HG02678 (cell line): ENCODE data around the gene TYK2.

Experiments
- ATAC-seq: cut with Tn5 transposase; IDR thresholded peaks from one replicate; pipeline ENCODE4 v1.9.1; 2021; ENCODE audit warnings: mild to moderate bottlenecking, moderate library complexity; ENCODE audit not compliant: unreplicated experiment

The TYK2 gene

GRCh38 chr19:10335352-10335985 lies 44.9 kb downstream of the TYK2 start:
- no peak for ATAC-seq

- ATAC-seq, result no peak
Measured at GRCh38 chr19:10334588-10335351, 45.6 kb downstream of the TYK2 start.

DNA sequence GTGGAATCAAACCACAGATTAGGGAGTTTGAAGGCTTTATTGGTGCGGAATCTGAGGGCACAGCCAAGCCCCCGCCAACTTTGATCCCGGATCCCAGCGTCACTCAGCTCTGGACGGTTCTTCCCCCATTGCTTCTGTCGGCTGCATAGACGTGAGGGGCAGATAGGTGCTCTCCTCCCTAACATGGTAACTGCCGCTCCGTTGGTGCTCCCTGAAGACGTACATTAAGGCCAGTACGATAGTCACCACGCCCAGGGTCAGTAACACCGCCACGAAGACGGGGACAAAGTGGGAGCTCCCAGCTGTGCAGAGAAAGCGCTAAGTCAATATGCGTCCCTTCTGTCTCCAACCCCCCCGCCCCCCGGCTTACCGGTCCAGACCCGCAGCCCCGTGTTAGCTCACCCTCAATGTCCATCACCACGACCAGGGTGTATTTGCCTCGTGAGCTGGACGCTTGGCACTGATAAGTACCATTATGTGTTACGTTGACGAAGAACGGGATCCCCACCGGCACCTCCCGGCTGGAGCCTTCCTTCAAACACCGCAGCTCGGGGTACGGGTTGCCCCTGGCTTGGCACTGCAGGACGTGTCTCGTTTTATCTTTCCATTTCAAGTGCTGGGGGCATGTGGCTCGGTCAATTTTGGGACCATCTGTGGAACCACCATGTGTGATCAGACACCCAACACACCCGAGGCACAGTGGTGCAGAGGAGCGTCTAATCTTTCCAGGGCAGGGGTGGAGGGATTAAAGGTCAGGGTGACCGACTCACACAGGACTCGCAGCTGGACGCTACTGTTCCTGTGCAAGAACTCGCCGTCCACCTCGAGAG lies 46.4 kb downstream of the TYK2 start:
- no peak for ATAC-seq

GRCh38 chr19:10332965-10333757 lies 47.2 kb downstream of the TYK2 start, which contains the start of gene RAVER1:
Gene RAVER1, minus strand, starts transcription at chr19:10333529. Its CDS starts 22 bp downstream, at chr19:10333507.
- ATAC-seq, result peak; percentile 90

DNA sequence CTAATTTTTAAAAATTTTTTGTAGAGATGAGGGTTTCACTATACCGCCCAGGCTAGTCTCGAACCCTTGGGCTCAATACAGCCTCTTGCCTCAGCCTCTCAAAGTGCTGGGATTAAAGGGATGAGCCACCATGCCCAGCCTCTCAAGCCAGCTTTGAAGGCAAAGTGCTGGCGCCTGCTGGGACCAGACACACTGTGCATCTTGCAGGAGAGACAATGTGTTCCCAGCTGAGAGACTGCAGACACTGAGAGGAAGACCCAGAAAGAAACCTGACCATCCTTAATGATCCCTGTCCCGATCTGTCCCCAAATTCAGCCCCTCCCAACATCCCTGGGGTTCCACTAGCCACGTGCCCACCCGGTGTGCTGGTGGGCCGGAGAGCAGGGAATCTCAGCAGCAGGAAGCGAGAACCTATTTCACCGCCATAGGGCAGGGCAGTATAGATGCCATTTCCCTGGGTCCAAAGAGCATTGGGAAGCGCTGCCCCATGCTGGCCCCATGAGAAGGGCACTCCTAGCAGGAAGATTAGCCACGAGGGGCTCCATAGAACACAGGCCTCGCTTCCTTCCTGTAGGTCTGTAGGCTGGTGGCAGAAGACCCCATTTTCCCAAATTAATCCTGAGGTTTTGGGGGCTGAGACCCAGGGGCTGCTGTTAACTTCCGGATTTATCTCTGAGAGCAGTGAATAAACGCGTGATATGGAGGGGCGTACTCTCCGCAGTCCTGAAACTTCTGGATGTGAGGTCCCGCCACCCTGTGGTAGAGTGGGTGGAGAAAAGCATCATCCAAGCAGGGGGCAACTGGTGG lies 48.0 kb downstream of the TYK2 start:
- no peak for ATAC-seq

DNA sequence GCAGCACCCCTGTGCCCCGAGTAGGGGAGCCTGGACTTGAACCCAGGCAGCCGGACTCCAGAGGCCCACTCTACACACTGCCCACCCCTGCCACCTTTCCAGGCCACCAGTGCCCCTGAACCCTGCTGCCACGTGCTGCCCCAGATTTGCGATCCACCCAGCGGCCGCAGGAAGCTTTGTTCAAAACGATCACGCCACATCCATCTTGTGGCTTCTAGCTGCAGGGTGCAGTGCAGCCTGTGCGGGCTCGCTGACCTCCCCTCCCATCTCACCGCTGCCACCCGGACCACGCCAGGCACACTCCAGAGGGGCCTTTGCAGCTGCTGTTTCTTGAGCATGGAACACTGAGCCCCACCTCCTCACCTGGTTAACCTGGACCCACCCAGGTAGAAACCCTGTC lies 50.8 kb downstream of the TYK2 start:
- no peak for ATAC-seq

GRCh38 chr19:10328558-10329429 lies 51.6 kb downstream of the TYK2 start:
- ATAC-seq, result no peak

- no peak for ATAC-seq
Measured at GRCh38 chr19:10327793-10328192, 52.6 kb downstream of the TYK2 start.

DNA sequence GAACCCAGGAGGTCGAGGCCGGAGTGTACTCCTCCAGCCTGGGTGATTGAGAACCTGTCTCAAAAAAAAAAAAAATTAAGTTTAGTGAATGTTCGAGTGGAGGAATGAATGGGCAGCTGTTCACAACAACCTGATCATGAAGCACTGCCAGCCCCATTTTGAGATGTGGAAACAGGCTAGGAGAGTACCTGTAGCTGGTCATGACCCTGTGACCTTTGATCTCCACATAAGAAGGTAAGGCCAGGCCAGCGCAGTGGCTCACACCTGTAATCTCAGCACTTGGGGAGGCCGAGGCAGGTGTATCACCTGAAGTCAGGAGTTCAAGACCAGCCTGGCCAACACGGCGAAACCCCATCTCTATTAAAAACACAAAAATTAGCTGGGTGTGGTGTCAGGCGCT lies 54.6 kb downstream of the TYK2 start:
- ATAC-seq, result no peak

DNA sequence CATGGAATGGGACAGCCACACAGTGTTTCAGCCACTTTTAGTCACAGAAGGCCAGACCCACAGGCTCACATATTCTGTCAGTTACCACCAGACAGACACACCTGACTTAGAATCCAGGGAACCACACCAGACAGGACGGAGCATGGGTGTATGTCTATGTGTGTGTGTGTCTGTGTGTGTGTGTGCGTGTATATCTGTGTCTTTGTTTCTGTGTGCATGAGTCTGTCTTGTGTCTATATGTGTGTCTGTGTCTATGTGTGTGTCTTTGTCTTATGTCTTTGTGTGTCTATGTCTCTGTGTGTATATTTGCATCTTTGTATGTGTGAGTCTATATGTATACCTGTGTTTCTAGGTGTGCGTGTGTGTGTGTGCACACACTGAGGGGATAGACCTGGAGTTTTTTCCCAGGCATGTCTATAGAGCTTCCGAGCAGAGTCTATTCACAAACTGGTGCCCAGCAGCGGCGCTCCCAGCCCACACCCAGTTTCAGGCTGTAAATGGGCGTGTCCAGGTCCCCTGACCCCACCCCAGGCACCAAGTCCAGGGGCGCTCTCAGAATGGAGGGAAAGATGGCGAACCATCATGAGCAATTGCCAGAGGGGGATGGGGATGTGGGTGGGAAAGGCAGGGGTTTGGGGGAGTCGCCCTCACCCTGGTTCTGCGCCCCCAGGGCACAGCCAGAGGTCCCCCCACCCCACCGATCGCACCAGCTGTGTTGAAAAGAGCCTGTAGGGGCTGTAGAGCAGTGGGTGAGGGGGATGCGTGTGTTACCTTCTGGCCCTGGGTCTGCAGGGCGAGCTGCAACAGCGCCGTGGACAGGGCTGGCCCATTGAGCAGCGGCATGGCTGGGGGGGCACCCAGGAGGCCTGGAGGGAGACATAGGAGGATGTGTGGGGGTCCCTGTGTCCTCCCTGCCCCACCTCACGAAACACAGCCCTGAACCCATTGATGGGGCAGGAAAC lies 58.2 kb downstream of the TYK2 start:
- no peak for ATAC-seq

DNA sequence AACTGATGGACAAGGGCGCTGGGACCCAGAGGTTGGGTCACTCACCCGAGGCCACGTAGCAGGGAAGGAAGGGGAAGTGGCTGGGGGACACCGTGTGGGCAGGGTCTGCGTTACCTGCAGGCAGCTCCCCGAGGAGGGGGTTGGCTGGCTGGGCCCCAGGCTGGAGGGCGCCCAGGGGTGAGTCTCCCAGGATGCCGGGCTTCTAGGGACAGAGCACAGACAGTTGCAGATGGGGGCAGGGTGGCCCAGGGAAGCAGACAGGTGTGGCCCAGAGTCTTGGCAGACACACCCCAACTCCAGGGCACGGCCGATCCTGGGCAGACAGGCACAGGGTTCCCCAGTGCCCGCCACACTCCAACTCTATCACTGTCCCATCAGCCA lies 59.0 kb downstream of the TYK2 start:
- no peak for ATAC-seq

- no peak for ATAC-seq
Measured at GRCh38 chr19:10320602-10321416, 59.6 kb downstream of the TYK2 start.

GRCh38 chr19:10318807-10319682 lies 61.3 kb downstream of the TYK2 start:
- ATAC-seq, result no peak

DNA sequence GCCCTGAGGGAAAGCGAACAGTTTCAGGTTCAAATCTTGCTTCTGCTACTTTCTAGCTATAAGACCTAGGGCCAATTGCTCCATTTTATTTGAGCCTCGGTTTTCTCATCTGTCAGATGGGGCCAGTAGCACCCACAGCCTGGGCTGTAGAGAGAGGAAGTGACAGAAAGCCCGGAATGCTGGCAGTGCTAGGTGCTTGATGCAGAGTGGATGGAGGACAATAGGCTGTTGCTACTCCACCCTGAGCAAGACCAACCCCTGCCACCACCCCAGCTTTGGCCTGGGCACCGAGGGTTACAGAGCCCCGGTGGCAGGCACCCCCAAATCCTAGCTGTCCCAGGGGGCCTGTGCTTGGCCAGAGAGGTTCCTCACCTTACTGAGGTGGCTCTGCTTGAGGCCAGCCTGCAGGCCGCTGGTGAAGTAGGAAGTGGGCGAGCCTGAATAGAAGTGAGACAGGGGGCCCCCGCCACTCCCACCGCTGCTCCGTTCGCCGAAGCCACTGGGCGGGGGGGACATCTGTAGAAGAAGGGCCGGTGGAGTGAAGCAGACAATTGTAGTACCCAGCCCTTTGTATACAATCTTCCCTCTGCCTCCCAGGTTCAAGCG lies 62.4 kb downstream of the TYK2 start:
- no peak for ATAC-seq

DNA sequence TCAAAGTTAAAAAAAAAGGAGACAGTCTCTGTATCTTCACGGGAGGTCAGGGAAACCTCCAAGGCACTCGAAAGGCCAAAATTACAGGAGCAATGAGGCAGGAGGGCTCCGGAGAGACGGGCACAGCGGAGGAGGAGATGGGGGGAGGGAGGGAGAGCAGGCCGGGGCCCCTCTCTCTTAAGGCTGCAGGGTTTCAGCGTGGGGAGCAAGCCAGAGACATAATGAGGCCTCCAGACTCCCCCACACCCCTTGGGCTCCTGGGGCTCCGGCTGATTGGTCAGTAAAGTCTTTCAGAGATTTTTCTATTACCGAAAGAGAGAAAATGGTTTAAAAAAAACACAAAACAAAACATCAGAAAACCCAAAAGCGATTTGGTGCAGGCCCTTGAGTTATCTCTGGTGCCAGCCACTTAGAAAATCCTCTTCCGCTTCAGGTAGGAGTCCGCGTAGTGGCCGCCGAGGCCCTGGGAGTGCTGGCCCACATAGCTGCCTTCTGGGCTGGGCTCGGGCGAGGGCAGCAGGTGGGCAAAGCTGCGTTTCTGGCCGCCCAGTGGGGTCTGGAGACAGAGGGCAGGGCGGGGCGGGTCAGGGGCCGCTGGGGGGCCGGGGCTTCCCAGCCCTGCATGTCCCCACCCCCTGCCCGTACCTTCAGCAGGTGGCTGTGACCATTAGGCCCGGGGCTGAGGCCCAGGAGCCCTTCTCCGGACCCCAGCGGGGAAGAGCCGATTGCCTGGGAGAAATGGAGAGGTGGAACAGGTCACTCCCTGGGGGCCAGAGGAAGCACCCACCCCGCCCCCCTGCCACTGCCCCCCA lies 63.1 kb downstream of the TYK2 start:
- ATAC-seq, result no peak
